Measurements from ENCODE around the gene UGT1A8.

The UGT1A8 gene

GRCh38 chr2:233796254-233796653, 178.8 kb downstream of the UGT1A8 start:
- no peak overlapping the region for H3K4me3 Mint-ChIP-seq
- H3K36me3 Mint-ChIP-seq (ENCODE audit: low read depth), result no peaks in the 10 kb centered on the region
- no peaks in the 10 kb centered on the region for H3K27me3 Mint-ChIP-seq (ENCODE audit: low read depth)
- H3K4me1 Mint-ChIP-seq (ENCODE audit: low read depth), result no peaks in the 10 kb centered on the region
- H3K27ac Mint-ChIP-seq, result no peak overlapping the region
- H3K9me3 Mint-ChIP-seq, result no peaks in the 10 kb centered on the region

DNA sequence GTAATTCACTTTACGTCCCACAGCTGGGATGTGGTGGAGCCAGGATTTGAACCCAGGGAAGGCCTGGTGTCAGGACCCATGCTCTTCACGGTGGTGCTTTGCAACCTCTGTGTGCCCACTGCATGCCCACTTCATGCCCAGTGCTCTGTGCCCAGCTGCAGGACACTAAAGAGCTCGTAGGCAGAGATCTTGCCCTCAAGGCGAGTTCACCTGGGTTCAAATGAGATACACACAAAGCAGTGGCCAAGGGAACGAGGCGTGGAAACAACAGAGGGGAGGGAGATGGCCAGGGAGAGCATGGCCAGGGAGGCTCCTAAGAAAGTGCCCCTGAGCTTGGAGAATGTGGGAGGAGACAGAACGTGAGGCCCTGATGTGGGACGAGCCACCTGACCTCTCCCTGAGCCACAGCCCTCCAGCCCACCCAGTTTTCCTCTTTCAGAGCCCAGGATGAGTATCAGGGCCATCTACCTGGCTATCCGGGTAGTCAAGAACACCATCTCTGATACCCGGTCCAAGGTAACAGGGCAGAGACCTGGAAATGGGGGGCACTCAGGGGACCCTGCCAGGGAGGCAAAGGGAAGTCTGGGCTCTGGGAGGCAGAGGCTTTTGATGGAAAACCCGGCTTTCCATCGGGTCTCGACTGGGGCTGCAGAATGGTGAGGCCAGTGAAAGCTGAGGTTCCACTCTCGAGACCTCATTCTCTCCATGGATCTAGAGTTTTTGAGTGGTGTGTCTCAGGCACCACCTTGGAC, 181.1 kb downstream of the UGT1A8 start:
- Mint-ChIP-seq H3K4me3 (no peak overlapping the region), H3K4me1 (ENCODE audit: low read depth) (no peaks in the 10 kb centered on the region), H3K27me3 (ENCODE audit: low read depth) (no peaks in the 10 kb centered on the region), H3K27ac (no peak overlapping the region), H3K9me3 (no peaks in the 10 kb centered on the region), H3K36me3 (ENCODE audit: low read depth) (no peaks in the 10 kb centered on the region)

DNA sequence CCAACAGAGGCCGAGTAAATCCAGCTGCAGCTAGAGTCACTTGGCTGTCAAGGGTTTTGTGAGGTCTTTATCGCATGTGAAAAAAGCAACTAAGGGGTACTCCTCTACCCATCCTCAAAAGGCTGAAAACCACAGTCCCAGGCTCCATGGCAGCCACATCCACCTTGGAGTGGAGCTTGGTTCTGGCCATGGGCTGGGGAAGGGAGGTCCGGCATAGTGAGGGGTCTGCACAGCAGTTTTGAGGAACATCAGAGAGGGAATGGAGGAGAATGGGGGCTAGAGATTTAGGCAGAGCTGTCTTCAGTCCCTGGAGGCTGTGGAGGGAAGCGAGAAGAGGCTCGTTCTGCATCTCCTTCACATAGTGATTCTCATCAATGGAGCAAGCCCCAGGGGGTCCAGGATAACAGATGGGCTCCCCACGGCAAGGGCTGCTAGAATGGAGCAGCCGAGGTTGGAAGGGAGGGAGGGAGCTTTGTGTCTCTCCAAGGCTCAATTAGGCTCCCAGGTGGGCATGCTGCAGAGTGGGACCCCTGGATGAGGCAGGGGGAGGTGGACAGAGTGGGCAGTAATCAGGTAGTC, 181.7 kb downstream of the UGT1A8 start:
- Mint-ChIP-seq H3K27ac (no peak overlapping the region), H3K4me3 (no peak overlapping the region), H3K27me3 (ENCODE audit: low read depth) (no peaks in the 10 kb centered on the region), H3K9me3 (no peaks in the 10 kb centered on the region), H3K4me1 (ENCODE audit: low read depth) (no peaks in the 10 kb centered on the region), H3K36me3 (ENCODE audit: low read depth) (no peaks in the 10 kb centered on the region)

GRCh38 chr2:233799716-233800115, 182.3 kb downstream of the UGT1A8 start:
- H3K4me1 Mint-ChIP-seq (ENCODE audit: low read depth), result no peaks in the 10 kb centered on the region
- H3K36me3 Mint-ChIP-seq (ENCODE audit: low read depth), result no peaks in the 10 kb centered on the region
- no peaks in the 10 kb centered on the region for H3K9me3 Mint-ChIP-seq
- H3K27me3 Mint-ChIP-seq (ENCODE audit: low read depth), result no peaks in the 10 kb centered on the region
- no peak overlapping the region for H3K4me3 Mint-ChIP-seq
- no peak overlapping the region for H3K27ac Mint-ChIP-seq

DNA sequence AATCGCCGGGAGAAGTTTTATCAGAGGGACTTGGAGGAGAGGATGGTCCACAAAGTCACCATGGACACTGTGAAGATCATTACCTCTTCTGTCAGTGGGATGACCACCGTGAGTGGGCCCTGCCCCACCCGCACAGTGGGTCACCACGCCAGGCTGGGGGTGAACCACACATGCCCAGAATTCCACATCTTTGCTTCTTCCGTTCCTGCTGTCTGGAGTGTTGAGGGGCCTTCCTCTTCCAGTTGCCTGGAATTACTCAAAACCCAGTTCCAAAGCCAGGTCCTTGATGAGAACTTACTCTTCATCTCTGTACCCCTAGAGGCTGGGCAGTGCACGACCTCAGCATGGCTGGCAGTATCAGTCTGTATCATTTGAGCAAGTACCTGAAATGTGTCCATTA, 182.8 kb downstream of the UGT1A8 start:
- Mint-ChIP-seq H3K9me3 (no peaks in the 10 kb centered on the region), H3K4me3 (no peak overlapping the region), H3K36me3 (ENCODE audit: low read depth) (no peaks in the 10 kb centered on the region), H3K27ac (no peak overlapping the region), H3K27me3 (ENCODE audit: low read depth) (no peaks in the 10 kb centered on the region), H3K4me1 (ENCODE audit: low read depth) (no peaks in the 10 kb centered on the region)

DNA sequence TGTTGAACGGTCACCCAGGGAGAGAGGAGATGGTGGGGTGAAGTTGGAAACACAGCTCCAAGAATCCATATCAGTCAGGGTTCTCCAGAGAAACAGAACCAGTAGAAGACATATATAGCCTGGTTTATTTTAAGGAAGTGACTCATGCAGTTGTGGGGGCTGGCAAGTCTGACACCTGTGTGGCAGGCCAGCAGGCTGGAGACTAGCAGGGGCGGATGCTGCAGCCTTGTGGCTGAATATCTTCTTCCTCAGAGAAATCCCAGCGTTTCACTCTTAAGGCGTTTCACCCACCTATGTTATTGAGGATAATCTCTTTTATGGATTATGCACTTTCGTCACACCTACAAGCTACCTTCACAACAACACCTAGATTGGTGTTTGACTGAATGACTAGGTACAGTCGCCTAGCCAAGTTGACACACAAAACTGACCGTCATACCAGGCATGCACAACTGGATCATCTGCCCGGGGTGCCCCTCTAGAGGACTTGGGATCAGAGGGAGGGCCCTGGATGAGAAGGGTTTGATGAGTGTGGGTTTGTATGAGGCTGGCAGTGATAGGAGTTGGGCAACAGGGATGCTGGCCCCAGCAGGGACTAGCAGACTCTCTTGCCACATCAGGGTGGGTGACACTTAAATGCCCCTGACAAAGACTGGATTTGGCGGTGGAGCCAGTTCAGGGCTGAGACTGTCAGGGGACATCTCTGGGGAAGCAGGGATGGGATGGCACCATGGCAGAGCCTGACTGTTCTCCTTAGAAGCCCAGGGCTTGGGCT, 184.1 kb downstream of the UGT1A8 start:
- Mint-ChIP-seq H3K4me1 (ENCODE audit: low read depth) (no peaks in the 10 kb centered on the region), H3K36me3 (ENCODE audit: low read depth) (no peaks in the 10 kb centered on the region), H3K27ac (no peak overlapping the region), H3K9me3 (no peaks in the 10 kb centered on the region), H3K27me3 (ENCODE audit: low read depth) (peaks cover 7% of the 10 kb centered on the region), H3K4me3 (no peak overlapping the region)

DNA sequence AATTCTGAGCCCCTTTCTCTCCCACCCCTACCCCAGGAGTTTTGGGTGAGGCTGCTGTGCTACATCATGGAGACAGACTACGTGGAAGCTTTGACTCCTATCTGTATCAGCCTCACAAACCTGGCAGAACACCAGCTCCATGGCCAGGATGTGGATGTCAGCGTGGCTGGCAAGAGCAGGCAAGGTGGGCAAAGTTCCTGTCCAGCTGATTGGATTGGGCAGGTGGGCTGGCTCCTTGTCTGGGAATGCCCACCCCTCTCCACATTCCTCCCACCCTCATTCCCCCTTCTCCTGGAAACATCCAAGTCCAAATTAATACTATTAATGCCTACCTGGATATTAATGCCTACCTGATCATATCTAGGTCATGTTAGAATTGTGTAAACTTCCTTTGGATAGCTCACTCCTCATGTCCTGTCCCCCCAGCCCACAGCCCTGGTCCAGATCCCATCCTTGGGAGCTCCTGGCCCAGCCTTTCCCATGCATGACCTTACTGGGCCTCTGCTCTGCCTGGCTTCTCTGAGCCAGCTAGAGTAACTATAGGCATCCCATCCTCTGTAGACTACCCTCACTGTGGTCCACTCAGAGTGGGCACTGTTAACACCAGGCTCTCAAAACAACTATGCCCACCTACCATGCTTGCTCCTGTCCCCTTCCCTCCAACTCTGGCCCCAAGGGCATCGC, 184.8 kb downstream of the UGT1A8 start:
- Mint-ChIP-seq H3K4me3 (no peak overlapping the region), H3K4me1 (ENCODE audit: low read depth) (no peaks in the 10 kb centered on the region), H3K27ac (no peak overlapping the region), H3K9me3 (no peaks in the 10 kb centered on the region), H3K36me3 (ENCODE audit: low read depth) (no peaks in the 10 kb centered on the region), H3K27me3 (ENCODE audit: low read depth) (peaks cover 7% of the 10 kb centered on the region)

- H3K27me3 Mint-ChIP-seq (ENCODE audit: low read depth), result peaks cover 7% of the 10 kb centered on the region
- no peaks in the 10 kb centered on the region for H3K4me1 Mint-ChIP-seq (ENCODE audit: low read depth)
- no peak overlapping the region for H3K27ac Mint-ChIP-seq
- no peaks in the 10 kb centered on the region for H3K36me3 Mint-ChIP-seq (ENCODE audit: low read depth)
- H3K9me3 Mint-ChIP-seq, result no peaks in the 10 kb centered on the region
- H3K4me3 Mint-ChIP-seq, result no peak overlapping the region
These were observed 186.0 kb downstream of the UGT1A8 start for GRCh38 chr2:233803292-233803911.

DNA sequence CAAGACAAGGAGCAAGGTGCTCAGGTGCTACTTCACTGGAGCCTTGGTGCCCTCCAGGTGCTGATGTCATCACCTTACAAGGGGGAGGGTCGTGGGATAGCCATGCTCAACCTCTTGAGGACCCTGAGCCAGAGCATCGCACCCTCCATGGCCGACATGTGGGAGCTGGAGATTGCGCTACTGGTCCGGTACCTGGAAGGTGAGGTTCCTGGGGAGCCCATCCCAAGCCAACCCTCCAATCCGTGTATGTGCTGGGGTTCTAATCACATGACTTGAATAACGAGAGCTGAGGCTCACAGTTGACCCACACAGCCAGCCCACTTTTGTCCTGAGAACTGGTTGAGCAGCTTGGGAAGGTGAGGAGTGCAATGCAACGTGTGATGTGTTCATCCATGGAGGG, 186.6 kb downstream of the UGT1A8 start:
- no peaks in the 10 kb centered on the region for H3K36me3 Mint-ChIP-seq (ENCODE audit: low read depth)
- no peak overlapping the region for H3K4me3 Mint-ChIP-seq
- no peaks in the 10 kb centered on the region for H3K4me1 Mint-ChIP-seq (ENCODE audit: low read depth)
- H3K27ac Mint-ChIP-seq, result no peak overlapping the region
- no peaks in the 10 kb centered on the region for H3K9me3 Mint-ChIP-seq
- peaks cover 7% of the 10 kb centered on the region for H3K27me3 Mint-ChIP-seq (ENCODE audit: low read depth)

- H3K4me3 Mint-ChIP-seq, result no peak overlapping the region
- H3K9me3 Mint-ChIP-seq, result no peaks in the 10 kb centered on the region
- H3K27me3 Mint-ChIP-seq (ENCODE audit: low read depth), result peaks cover 7% of the 10 kb centered on the region
- H3K27ac Mint-ChIP-seq, result no peak overlapping the region
- no peaks in the 10 kb centered on the region for H3K36me3 Mint-ChIP-seq (ENCODE audit: low read depth)
- no peaks in the 10 kb centered on the region for H3K4me1 Mint-ChIP-seq (ENCODE audit: low read depth)
These were observed 189.9 kb downstream of the UGT1A8 start for GRCh38 chr2:233807215-233807865.

- no peak overlapping the region for H3K27ac Mint-ChIP-seq
- H3K4me3 Mint-ChIP-seq, result no peak overlapping the region
These were observed 190.8 kb downstream of the UGT1A8 start for GRCh38 chr2:233807966-233808935.

GRCh38 chr2:233810385-233810784, 193.0 kb downstream of the UGT1A8 start:
- H3K9me3 Mint-ChIP-seq, result no peaks in the 10 kb centered on the region
- H3K27ac Mint-ChIP-seq, result no peak overlapping the region
- no peaks in the 10 kb centered on the region for H3K36me3 Mint-ChIP-seq (ENCODE audit: low read depth)
- peaks cover 6% of the 10 kb centered on the region for H3K27me3 Mint-ChIP-seq (ENCODE audit: low read depth)
- H3K4me1 Mint-ChIP-seq (ENCODE audit: low read depth), result no peaks in the 10 kb centered on the region
- H3K4me3 Mint-ChIP-seq, result no peak overlapping the region

More at GRCh38 chr2:233807966-233808935, 190.8 kb downstream of the UGT1A8 start:
- Mint-ChIP-seq H3K27me3 (ENCODE audit: low read depth) (peaks cover 7% of the 10 kb centered on the region), H3K4me1 (ENCODE audit: low read depth) (no peaks in the 10 kb centered on the region), H3K36me3 (ENCODE audit: low read depth) (no peaks in the 10 kb centered on the region), H3K9me3 (no peaks in the 10 kb centered on the region)

- H3K27ac Mint-ChIP-seq, result no peak overlapping the region
- no peaks in the 10 kb centered on the region for H3K9me3 Mint-ChIP-seq
- no peaks in the 10 kb centered on the region for H3K27me3 Mint-ChIP-seq (ENCODE audit: low read depth)
- no peak overlapping the region for H3K4me3 Mint-ChIP-seq
- no peaks in the 10 kb centered on the region for H3K4me1 Mint-ChIP-seq (ENCODE audit: low read depth)
- no peaks in the 10 kb centered on the region for H3K36me3 Mint-ChIP-seq (ENCODE audit: low read depth)
These were observed 193.7 kb downstream of the UGT1A8 start for GRCh38 chr2:233811087-233811486.
